K562 (cell line): ENCODE results near the gene RNASE7. TPM values are rescaled to one million over a fixed set of nuclear protein-coding genes. Genes with fewer than 3 reads are reported as not detected.

Source experiments
- ATAC-seq: fragments of 200-7000 bp; cut with Tn5 transposase; 3 replicates; pipeline ENCODE4 v1.9.1; 2020; ENCODE audit warnings: moderate library complexity
- BruUV-seq: library from RNA; stranded (reverse); fragments of 400-500 nt; replicated peaks from 2 replicates; lab custom pipeline; 2021; lab: Mats Ljungman, UMichigan
- CTCF ChIA-PET: fragments of 300-600 bp; formaldehyde crosslinking; extraction: SDS; loops from one replicate; lab custom pipeline; 2021; ENCODE audit warnings: low intra/inter-chr PET ratio; lab: Yijun Ruan, JAX
- POLR2A ChIA-PET: fragments of 300-600, 350-650 bp; sonication (Branson Sonifier 250); formaldehyde crosslinking; extraction: SDS; loops from one replicate; lab custom pipeline; 2021; ENCODE audit warnings: antibody characterized with exemption, inconsistent platforms; lab: Yijun Ruan, JAX
- DNase-seq, 4 experiments: peaks; one replicate each; pipeline versions ENCODE4 v3.0.0 to v3.0.0-alpha.2; 2011 to 2018; ENCODE audit warnings: low spot score in 3 of 4, mixed read lengths in 3 of 4; ENCODE audit errors: extremely low read depth in 1 of 4
- FAIRE-seq: peaks from 2 replicates; lab custom pipeline; 2011; peaks lifted over from hg19 to GRCh38; lab: Jason Lieb, UNC
- H2AFZ ChIP-seq: 2 replicates; pipeline ENCODE4 v1.6.0; 2011; ENCODE audit warnings: low read depth, low read length, control low read depth, inconsistent platforms
- H3K27ac ChIP-seq: fragments of 200-600 bp; 3 replicates; pipeline ENCODE4 v1.8.0; 2011; ENCODE audit warnings: low read depth, mild to moderate bottlenecking, control low read depth, inconsistent platforms, low read length, moderate library complexity, mixed read lengths; ENCODE audit errors: extremely low read depth
- H3K27me3 ChIP-seq, 2 experiments: fragments of 300-600 bp in 1 of 2; 2 replicates in 1 of 2; 3 replicates in 1 of 2; pipeline versions ENCODE4 v1.6.0 to v1.8.0; 2011; ENCODE audit warnings: inconsistent platforms in 2 of 2, low read length in 2 of 2, mild to moderate bottlenecking in 1 of 2, mixed read lengths in 1 of 2, moderate library complexity in 1 of 2; ENCODE audit not compliant: control insufficient read depth in 2 of 2, insufficient read depth in 2 of 2
- H3K36me3 ChIP-seq: fragments of 300-600 bp; 3 replicates; pipeline ENCODE4 v1.8.0; 2011; ENCODE audit warnings: mild to moderate bottlenecking, low read length, inconsistent platforms; ENCODE audit not compliant: control insufficient read depth, insufficient read depth
- H3K4me1 ChIP-seq, 2 experiments: fragments of 200-600 bp in 1 of 2; replicated peaks in 1 of 2; 2 replicates in 1 of 2; 3 replicates in 1 of 2; pipeline versions ENCODE4 v1.5.1 to v1.8.0; 2011; ENCODE audit warnings: inconsistent platforms in 2 of 2, low read length in 2 of 2, mild to moderate bottlenecking in 1 of 2, mixed read lengths in 1 of 2, moderate library complexity in 1 of 2; ENCODE audit not compliant: control insufficient read depth in 2 of 2, insufficient read depth in 2 of 2
- H3K4me2 ChIP-seq: 2 replicates; pipeline ENCODE4 v1.6.1; 2011; ENCODE audit warnings: low read length, control low read depth, inconsistent platforms, mixed read lengths; ENCODE audit not compliant: insufficient read depth
- H3K4me3 ChIP-seq: fragments of 200-600 bp; sonication (generic), shearing (Covaris generic); 2 replicates; pipeline ENCODE4 v1.5.1; 2016; ENCODE audit warnings: control low read depth, inconsistent platforms
- H3K79me2 ChIP-seq: fragments of 200-600 bp; 3 replicates; pipeline ENCODE4 v1.8.0; 2011; ENCODE audit warnings: low read length, inconsistent platforms; ENCODE audit not compliant: control insufficient read depth, insufficient read depth
- H3K9ac ChIP-seq, 2 experiments: 2 replicates each; pipeline versions ENCODE4 v1.6.0 to v1.6.1; 2011; ENCODE audit warnings: low read depth in 2 of 2, low read length in 2 of 2, control low read depth in 1 of 2, inconsistent platforms in 1 of 2, mild to moderate bottlenecking in 1 of 2, mixed read lengths in 1 of 2; ENCODE audit not compliant: insufficient read depth in 1 of 2
- H3K9me1 ChIP-seq: one replicate; pipeline ENCODE4 v1.6.0; 2011; ENCODE audit warnings: inconsistent platforms, mild to moderate bottlenecking, low read length, moderate library complexity; ENCODE audit not compliant: control insufficient read depth, insufficient read depth
- H3K9me3 ChIP-seq: replicated peaks from 2 replicates; pipeline ENCODE4 v1.5.1; 2011; ENCODE audit warnings: low read depth, low read length, inconsistent platforms; ENCODE audit not compliant: control insufficient read depth, insufficient read depth
- H4K20me1 ChIP-seq: replicated peaks from 2 replicates; pipeline ENCODE4 v1.6.1; 2011; ENCODE audit warnings: low read length, inconsistent platforms, mixed read lengths; ENCODE audit not compliant: control insufficient read depth, insufficient read depth
- ARNT ChIP-seq, 2 experiments: fragments of 450-650 bp; IDR thresholded peaks; 2 replicates each; pipeline ENCODE4 v1.6.1; 2016; ENCODE audit warnings: mild to moderate bottlenecking in 1 of 2
- BCOR ChIP-seq: fragments of 450-650 bp; IDR thresholded peaks from 2 replicates; pipeline ENCODE4 v1.6.1; 2016
- GABPB2 ChIP-seq: fragments of 250-450 bp; sonication (Bioruptor Pico); conservative IDR thresholded peaks from 2 replicates; pipeline ENCODE4 v1.5.1; 2021; ENCODE audit warnings: mild to moderate bottlenecking
- HNRNPUL1 ChIP-seq: fragments of 200-400 bp; formaldehyde crosslinking; IDR thresholded peaks from 2 replicates; pipeline ENCODE4 v1.6.1; 2017; ENCODE audit warnings: low read length
- JUN ChIP-seq, 2 experiments: sonication (generic) in 1 of 2; formaldehyde crosslinking in 1 of 2; IDR thresholded peaks; 2 replicates each; pipeline versions ENCODE4 v1.6.1 to v1.8.0; 2012 to 2022; ENCODE audit warnings: borderline replicate concordance in 2 of 2, mild to moderate bottlenecking in 2 of 2, improper control_type of control experiment in 1 of 2, low read depth in 1 of 2, low read length in 1 of 2, missing genetic modification reagents in 1 of 2
- NFE2L1 ChIP-seq: fragments of 450-650 bp; IDR thresholded peaks from 2 replicates; pipeline ENCODE4 v1.6.1; 2016; ENCODE audit warnings: missing genetic modification characterization, low read depth, mild to moderate bottlenecking, missing compliant biosample characterization, moderate library complexity, borderline replicate concordance
- POLR2AphosphoS2 ChIP-seq: IDR thresholded peaks from 2 replicates; pipeline ENCODE4 v1.6.1; 2012; ENCODE audit warnings: low read length, improper control_type of control experiment
- PRMT5 ChIP-seq: sonication (generic); formaldehyde crosslinking; IDR thresholded peaks from 2 replicates; pipeline ENCODE4 v1.5.0; 2020; ENCODE audit warnings: missing genetic modification reagents
- SETDB1 ChIP-seq: IDR thresholded peaks from one replicate; pipeline ENCODE4 v1.6.1; 2012; ENCODE audit warnings: low read length, control low read depth, inconsistent platforms
- SNIP1 ChIP-seq: fragments of 450-650 bp; IDR thresholded peaks from 2 replicates; pipeline ENCODE4 v1.7.1; 2017; ENCODE audit warnings: low read depth, mild to moderate bottlenecking
- SOX6 ChIP-seq: fragments of 450-650 bp; IDR thresholded peaks from 2 replicates; pipeline ENCODE4 v1.6.1; 2014; ENCODE audit warnings: mild to moderate bottlenecking
- ZNF324 ChIP-seq: fragments of 250-450 bp; sonication (Bioruptor Pico); IDR thresholded peaks from 2 replicates; pipeline ENCODE4 v1.4.0; 2020; ENCODE audit warnings: mild to moderate bottlenecking
- ZNF780A ChIP-seq: fragments of 250-450 bp; sonication (Bioruptor Pico); IDR thresholded peaks from 2 replicates; pipeline ENCODE4 v1.5.0; 2021; ENCODE audit warnings: mild to moderate bottlenecking
- WGBS: fragments of 100-300 bp; shearing (Covaris generic); methylation state at CpG from one replicate; pipeline ENCODE4 v1.1.6; 2016; ENCODE audit warnings: low coverage, mixed read lengths; ENCODE audit not compliant: insufficient coverage; ENCODE audit errors: missing lambda C conversion rate; 5-methylcytosine and 5-hydroxymethylcytosine counted together
- in situ Hi-C: fragments of 300-500 bp; cut with MboI; formaldehyde crosslinking; loops from 4 replicates; pipeline ENCODE4 v1.15.0; 2018; ENCODE audit warnings: inconsistent platforms, mixed read lengths
- intact Hi-C: fragments of 100-400 bp; cut with micrococcal nuclease; formaldehyde crosslinking; loops from 2 replicates; pipeline ENCODE4 v1.14.2; 2022
- polyA plus RNA-seq, 8 experiments: library from polyadenylated mRNA; depleted of rRNA in 4 of 8; stranded (reverse) in 5 of 8; unstranded in 3 of 8; fragments of >200 nt; fragmentation: Nextera tagmentation in 2 of 8; fragmentation: Illumina TruSeq in 1 of 8; extraction: Ambion mirVana in 2 of 8; extraction: Trizol in 1 of 8; gene quantifications; 2 replicates each; pipeline versions ENCODE4 v1.2.1 to v1.2.3, GENCODE V29; 2011 to 2014; ENCODE audit warnings: inconsistent platforms in 1 of 8, missing spikeins in 1 of 8
- total RNA-seq, 7 experiments: library from RNA; depleted of rRNA in 6 of 7; stranded (reverse); fragments of >200 nt in 6 of 7; fragmentation: Illumina TruSeq in 2 of 7; extraction: Trizol in 2 of 7; gene quantifications; 2 replicates each; pipeline versions ENCODE4 v1.2.1 to v1.2.3, GENCODE V29; 2011 to 2021; ENCODE audit warnings: low replicate concordance in 1 of 7
- TF ChIP-seq, protein P1 (sequence below): fragments of 250-450 bp; sonication (Bioruptor Pico); IDR thresholded peaks from 2 replicates; pipeline ENCODE4 v1.8.0; 2021; ENCODE audit warnings: moderate library complexity, mild to moderate bottlenecking, inconsistent platforms
- TF ChIP-seq, protein P2 (sequence below): fragments of 250-450 bp; sonication (Bioruptor Pico); IDR thresholded peaks from 2 replicates; pipeline ENCODE4 v1.4.0; 2020

RNASE7 gene
- total and polyA plus RNA-seq, 9 of the 15 experiments (the other 6 are each of a cell fraction or from before 2014, with no cell fraction given): not detected

GRCh38 chr14:21019366-21019765 lies 22.8 kb upstream of the RNASE7 start:
- no peak overlapping the region for H3K9ac ChIP-seq
- in situ Hi-C loops: no loop called here
- peaks cover 16% of the 10 kb centered on the region for H3K79me2 ChIP-seq
- FAIRE-seq: no peak
- H3K4me1 ChIP-seq: peaks cover 10 to 22% of the 10 kb centered on the region in 2 experiments; a peak in 4 of 5 replicates
- H3K9me1 ChIP-seq: no peaks in the 10 kb centered on the region
- 18% methylated on average over 1 of the region's 1 CpG for WGBS
- no peaks in the 10 kb centered on the region for H3K27me3 ChIP-seq
- H3K9me3 ChIP-seq: no peaks in the 10 kb centered on the region
- H3K27ac ChIP-seq: no peak overlapping the region
- H3K4me3 ChIP-seq: no peak overlapping the region
- no peak overlapping the region for H3K4me2 ChIP-seq
- ATAC-seq: no peak
- H2AFZ ChIP-seq: no peak overlapping the region
- no peak for DNase-seq
- BruUV-seq: no TSS peak
- CTCF ChIA-PET: interaction anchor here (0.7 to 1.1 kb wide), 2 partner anchors 21 to 47 kb away, joined by 3 read pairs; no protein-coding TSS in a partner anchor
- H3K36me3 ChIP-seq: peaks cover 37% of the 10 kb centered on the region; the same call in 1 of the 3 replicates
- intact Hi-C loops: no loop called here
- no peak for TF ChIP-seq ZNF780A (CRISPR knock-in tag)
- no peak for TF ChIP-seq NFE2L1 (tag)
- TF ChIP-seq PRMT5 (CRISPR knock-in tag): no peak
- TF ChIP-seq ARNT (IDR thresholded peaks at IDR 0.05): no peak
- TF ChIP-seq, protein P1, sequence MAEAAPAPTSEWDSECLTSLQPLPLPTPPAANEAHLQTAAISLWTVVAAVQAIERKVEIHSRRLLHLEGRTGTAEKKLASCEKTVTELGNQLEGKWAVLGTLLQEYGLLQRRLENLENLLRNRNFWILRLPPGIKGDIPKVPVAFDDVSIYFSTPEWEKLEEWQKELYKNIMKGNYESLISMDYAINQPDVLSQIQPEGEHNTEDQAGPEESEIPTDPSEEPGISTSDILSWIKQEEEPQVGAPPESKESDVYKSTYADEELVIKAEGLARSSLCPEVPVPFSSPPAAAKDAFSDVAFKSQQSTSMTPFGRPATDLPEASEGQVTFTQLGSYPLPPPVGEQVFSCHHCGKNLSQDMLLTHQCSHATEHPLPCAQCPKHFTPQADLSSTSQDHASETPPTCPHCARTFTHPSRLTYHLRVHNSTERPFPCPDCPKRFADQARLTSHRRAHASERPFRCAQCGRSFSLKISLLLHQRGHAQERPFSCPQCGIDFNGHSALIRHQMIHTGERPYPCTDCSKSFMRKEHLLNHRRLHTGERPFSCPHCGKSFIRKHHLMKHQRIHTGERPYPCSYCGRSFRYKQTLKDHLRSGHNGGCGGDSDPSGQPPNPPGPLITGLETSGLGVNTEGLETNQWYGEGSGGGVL: no peak
- TF ChIP-seq SETDB1: no peak
- no peak for TF ChIP-seq ZNF324 (CRISPR knock-in tag)
- no peak for TF ChIP-seq JUN (IDR thresholded peaks at IDR 0.05; ENCODE audit: borderline replicate concordance, low read depth, low read length)
- TF ChIP-seq JUN (CRISPR knock-in tag; IDR thresholded peaks at IDR 0.05; ENCODE audit: borderline replicate concordance): no peak
- TF ChIP-seq GABPB2 (CRISPR knock-in tag): no peak
- no peak for TF ChIP-seq SOX6
- no peak for TF ChIP-seq SNIP1
- TF ChIP-seq HNRNPUL1: no peak
- TF ChIP-seq, protein P2, sequence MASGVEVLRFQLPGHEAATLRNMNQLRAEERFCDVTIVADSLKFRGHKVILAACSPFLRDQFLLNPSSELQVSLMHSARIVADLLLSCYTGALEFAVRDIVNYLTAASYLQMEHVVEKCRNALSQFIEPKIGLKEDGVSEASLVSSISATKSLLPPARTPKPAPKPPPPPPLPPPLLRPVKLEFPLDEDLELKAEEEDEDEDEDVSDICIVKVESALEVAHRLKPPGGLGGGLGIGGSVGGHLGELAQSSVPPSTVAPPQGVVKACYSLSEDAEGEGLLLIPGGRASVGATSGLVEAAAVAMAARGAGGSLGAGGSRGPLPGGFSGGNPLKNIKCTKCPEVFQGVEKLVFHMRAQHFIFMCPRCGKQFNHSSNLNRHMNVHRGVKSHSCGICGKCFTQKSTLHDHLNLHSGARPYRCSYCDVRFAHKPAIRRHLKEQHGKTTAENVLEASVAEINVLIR (CRISPR knock-in tag): no peak
- no peak for TF ChIP-seq POLR2AphosphoS2
- no peak for TF ChIP-seq BCOR
- TF ChIP-seq, all 486 proteins: peak for 0
- H4K20me1 ChIP-seq: no peaks in the 10 kb centered on the region
- POLR2A ChIA-PET: interaction anchor here (1.2 kb wide), 2 partner anchors 12 to 21 kb away, joined by 3 read pairs; no protein-coding TSS in a partner anchor
